ENCODE results near the gene GNB1.

GRCh38 chr1:1911350-1912041 is 20.6 kb upstream of the GNB1 start:
- TF ChIP-seq, protein P1, sequence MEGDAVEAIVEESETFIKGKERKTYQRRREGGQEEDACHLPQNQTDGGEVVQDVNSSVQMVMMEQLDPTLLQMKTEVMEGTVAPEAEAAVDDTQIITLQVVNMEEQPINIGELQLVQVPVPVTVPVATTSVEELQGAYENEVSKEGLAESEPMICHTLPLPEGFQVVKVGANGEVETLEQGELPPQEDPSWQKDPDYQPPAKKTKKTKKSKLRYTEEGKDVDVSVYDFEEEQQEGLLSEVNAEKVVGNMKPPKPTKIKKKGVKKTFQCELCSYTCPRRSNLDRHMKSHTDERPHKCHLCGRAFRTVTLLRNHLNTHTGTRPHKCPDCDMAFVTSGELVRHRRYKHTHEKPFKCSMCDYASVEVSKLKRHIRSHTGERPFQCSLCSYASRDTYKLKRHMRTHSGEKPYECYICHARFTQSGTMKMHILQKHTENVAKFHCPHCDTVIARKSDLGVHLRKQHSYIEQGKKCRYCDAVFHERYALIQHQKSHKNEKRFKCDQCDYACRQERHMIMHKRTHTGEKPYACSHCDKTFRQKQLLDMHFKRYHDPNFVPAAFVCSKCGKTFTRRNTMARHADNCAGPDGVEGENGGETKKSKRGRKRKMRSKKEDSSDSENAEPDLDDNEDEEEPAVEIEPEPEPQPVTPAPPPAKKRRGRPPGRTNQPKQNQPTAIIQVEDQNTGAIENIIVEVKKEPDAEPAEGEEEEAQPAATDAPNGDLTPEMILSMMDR (IDR thresholded peaks at IDR 0.05) = no peak
- no peak for TF ChIP-seq POLR2A (IDR thresholded peaks at IDR 0.05)

Measured in testis (tissue), 2 donors.